NCI-H1417 (cell line): Measurements from ENCODE around the gene INSYN1.
A peak's percentile ranks its signal among the peaks of the same experiment; 100 is the strongest.

Experiments
- DNase-seq, 3 experiments: peaks; one replicate each; lab custom pipeline; 2025; lab: John Stamatoyannopoulos, UW

Gene INSYN1

DNA sequence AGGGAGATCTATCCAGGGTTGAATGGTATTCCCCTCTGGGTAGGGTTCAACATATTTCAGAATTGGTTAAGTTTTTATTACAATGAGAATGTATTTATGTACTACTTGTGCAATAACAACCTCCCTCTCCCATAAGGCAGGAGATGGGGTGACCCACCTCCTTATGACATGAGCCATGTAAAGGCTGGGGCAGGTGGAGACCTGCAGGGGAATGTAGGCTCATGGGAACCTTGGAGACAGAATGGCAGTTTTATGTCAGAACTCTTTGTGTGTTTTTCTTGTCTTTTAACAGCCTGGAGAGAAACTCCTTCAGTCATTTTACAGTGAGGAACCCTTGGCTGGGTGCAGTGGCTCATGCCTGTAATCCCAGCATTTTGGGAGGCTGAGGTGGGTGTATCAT, 24.6 kb upstream of the INSYN1 start:
- no peak for DNase-seq

DNA sequence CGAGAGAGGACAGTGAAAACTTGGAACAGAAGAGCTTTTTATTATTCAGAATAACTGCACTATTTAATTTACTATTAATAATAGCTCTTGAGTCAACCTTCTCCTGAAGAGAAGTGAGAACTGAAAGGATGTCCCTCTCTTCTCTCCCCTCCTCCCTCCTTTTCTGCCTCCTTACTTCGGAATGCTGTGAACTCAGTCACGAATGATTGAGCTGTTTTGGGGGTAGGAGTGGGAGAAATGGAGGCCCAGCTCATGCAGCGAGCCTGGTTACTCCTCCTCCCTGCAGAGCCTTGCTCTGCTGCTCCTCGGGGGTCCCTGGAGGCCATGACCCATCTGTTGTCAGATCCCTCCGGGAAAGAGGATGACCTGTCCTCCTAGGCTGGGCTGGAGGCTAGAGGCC, 20.3 kb upstream of the INSYN1 start:
- DNase-seq, result no peak

DNA sequence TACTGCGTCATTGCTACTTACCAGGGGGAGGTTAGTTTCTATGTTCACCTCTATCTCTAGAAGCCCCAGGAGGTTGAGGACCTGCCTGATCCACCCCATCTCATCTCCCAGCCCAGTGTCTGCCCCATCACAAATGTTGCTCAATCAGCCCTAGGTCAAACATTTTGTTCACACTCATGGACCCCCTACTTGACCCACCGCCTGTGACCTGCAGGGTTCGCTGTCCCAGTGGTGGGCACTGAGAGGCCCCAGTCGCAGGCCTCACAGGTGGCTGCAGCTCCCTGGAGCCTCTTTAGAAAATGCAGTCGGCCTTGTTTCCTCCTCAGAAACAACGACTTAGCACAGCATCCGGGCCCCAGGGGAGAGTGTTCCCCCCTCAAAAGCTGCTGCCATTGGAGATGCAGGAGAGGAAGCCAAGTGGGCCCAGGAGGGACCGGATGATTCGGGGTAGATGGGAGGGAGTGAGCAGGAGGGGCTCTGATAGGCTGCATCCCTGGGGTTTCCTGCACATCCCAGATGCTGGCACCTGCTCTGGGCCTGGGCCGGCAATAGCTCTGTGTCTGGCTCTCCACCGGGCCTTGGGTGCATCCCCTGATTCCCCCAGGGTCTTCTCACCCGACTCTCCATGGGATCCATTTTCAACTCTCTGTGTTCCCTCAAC, 18.4 kb upstream of the INSYN1 start:
- no peak for DNase-seq

DNA sequence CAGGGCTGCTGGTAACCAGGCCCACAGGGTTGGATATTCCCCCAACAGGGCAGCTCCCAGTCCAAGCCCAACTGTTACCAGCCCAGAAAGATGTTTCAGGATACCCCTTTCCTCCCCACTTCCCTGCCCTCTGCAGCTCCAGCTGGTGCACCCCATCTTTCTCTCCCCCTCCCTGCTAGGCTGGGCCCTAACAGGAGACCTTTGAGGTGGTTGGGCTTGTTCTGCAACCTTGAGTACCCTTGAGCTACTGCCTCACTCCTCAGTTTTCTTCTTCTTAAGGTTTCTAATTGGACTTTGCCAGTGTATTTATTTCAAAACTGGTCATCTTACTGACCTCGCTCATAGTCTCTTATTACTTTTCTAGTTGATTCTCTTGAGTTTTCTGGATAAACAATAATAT, 16.9 kb upstream of the INSYN1 start:
- no peak for DNase-seq

DNA sequence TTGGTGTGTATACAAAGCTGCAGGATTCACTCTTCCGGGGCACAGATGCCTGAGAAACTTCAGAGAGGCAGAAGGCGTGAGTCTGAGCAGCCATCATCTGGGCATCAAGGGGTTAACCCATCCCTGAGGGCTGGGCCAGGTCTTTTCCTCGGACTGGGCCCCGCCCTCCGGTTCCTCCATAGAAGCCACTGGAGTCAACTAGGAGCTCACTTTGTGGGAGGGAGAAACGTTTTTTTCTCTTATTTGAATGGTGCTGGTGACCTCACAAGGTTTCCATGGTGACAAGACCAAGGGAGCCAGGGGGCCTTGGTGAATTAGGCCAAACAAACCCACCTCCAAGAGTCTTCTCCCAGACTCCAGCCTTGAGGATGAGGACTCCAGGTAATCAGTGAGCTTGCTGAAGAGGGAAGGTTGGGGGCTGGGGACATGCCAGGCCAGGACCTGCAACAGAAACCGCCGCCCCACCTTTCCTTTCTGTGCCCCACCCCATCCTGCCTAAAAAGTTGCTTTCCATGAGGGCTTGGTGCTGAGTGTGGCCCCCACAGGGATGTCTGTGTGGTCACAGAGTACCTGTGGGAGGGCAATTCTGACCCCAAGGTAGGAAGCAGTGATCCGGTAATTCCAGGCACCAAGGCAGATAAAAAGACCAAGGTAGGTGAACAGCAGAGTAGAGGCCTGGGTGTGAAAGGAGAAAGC, 14.8 kb upstream of the INSYN1 start:
- DNase-seq, result no peak

DNA sequence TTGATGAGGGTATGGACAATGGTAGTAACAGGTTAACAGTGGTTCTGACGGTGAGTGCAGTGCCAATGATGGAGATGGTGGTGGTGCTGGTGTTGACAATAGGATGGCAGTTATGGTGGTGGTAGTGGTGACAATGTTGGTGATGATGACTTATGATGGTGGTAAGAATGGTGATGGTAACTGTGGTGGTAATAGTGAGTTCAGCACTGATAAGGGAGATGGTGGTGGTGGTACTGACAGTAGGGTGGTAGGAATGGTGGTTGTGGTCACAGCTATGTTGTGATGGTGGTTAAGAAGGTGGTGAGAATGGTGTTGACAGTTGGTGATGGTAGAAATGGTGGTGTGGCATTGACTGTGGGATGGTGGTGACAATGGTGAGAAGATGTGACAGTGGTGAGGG, 13.4 kb upstream of the INSYN1 start:
- DNase-seq, result no peak

DNA sequence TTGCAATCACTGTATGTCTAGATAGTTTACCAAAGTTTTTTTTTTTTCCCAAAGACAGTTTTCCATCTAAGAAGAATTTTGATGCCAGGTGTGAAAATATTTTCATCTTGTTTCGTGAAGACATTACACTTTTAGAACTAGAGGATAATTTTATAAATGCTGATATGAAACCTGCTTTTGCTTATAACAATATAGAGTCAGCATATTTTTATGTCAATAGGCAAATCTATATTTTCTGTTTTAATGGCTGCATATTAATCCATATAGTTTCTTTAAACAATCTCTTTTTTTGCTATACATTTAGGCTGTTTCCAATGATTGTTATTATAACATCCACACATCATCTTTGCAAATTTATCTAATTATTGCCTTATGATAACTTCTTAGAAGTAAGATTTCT, 12.6 kb upstream of the INSYN1 start:
- DNase-seq, result no peak

DNA sequence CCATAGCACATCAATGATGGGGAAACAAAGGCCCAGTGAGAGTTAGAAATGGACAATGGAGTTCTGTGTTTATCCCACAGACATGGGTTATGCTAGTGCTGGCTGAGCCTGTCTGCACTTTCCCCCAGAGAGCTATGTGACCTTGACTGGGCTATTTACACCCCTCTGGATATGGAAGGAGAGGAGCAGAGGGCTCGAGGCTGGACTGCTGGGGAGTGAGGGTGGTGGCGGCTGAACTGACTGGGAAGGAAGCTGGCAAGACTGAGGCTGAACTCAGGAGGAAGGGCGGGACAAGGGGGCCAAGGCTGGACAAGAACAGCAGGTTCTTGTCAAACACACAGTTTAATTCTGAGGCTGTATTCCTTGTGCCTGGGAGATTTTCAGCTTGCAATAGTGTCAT, 10.8 kb upstream of the INSYN1 start:
- no peak for DNase-seq

DNA sequence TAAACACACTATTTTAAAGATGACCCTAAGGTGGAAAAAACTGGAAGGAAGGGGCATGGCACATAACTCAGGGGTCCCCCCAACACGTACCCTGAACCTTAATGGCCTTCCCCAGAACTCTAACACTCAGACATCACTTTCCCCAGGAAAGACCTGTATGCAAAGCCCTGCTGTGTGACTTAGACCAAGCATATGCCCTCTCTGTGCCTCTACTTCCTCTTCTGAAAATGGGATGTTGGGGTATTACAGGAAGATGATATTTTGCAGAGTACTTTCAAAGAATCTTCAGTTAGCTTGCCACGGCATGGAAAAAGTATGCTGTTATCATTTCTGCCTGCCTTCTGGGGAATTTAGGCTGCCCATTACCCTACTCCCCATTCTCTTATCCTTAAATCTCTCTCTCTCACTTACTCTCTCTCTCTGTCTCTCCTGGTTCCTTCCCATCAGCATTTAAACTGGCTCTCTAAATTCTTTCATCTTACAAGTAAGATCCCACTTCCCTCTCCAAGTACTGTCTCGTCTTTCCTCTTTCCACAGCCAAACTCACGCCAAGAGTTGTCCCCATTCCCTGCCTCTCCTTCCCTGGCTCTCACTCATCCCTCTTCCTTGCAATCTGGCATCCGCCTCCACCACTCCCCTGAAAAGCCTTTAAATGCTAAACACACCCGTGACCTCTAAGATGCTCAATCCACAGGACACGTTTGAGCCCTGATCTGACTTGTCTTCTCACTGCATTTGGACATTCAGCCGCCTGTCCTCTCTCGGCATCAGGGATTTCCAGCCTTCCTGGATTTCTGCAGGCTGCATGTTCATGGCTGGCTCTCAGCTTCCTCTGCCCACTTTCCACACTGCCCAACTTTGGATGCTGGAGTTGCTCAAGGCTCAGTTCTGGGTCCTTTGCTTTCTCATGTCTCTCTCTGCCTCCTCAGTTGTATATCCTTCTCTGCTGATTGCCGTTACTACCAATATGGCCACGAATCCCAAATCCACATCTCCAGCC, 7.5 kb upstream of the INSYN1 start:
- no peak for DNase-seq

DNA sequence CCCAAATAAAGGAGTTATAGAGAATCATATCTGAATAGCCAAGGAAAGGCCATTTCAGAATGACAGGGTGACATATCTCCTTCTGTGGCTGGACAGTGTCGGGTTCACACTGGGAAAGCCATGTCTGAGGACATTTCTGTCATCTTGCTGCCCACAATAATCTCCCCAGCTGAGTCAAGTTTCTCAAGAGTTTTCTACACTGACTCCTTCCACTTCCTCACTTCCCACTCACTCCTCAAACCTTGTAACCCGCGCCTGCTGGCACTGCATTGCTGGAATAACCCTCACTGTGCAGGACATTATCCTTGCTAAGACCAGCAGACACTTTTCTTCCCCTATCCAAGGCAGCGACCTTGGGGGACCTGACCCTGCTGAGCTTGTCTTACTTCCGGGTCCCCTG, 5.3 kb upstream of the INSYN1 start:
- DNase-seq, result no peak

DNA sequence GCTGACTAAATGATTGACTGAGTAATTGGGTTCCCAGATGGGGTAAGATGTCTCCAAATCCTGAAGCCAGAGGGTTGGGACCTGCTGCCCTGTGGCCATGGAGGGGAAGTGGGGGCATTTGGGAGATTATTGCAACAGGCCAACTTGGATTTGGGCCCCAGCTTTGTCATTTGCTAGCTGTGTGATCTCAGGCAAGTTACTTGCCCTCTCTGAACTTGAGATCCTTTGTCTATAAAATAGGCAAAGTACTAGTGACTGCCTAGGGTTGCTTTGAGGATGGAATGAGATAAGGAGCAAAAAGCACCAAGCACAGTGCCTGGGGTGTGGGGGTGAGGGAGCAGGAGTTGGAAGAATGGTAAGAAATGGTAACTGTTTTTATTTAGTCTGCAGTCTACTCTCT, 4.4 kb upstream of the INSYN1 start:
- DNase-seq, result no peak

DNA sequence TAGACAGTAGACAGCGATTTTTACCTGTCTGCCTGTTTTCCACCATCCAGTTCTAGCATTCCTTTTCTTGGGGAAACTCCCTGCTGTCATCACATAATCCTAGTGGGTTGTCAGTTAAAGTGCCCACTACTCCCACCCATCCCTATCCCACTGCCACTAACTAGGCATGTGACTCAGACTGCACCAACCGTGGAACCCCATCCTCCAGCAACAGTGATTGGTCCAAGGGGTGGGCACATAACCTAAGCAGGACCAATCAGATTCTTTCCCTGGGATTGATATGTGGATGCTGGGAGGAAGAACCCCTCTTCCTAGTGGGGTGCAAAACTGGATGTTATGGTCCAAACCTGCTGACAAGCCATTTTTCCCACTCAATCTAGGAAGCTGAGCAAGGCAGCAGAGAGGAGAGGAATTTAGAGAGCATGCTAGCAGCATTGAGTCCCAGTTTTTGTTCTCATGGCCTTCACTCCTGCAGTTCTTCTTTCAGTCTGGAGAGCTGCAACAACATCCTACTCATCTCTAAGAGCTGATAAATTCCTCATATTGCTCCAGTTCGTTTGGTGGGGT, 3.9 kb upstream of the INSYN1 start:
- DNase-seq, result no peak

DNA sequence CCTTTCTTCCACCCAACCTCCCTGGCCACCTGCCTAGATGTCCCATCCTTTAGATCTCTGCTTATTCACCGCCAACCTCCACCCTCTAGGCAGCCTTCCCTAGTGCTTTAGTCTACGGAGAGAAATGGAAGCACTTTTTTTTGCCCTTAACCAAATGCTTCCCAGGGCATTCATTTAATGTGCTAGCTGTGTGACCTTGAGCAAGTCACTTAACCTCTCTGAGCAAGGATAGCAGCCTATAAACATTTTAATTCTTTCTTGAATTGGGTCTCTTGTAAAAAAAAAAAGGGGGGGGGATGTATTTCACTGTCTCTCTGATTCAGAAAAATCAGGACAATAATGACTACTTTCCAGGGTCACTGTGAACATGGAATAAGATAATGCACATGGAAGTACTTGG, 3.2 kb upstream of the INSYN1 start:
- no peak for DNase-seq

DNA sequence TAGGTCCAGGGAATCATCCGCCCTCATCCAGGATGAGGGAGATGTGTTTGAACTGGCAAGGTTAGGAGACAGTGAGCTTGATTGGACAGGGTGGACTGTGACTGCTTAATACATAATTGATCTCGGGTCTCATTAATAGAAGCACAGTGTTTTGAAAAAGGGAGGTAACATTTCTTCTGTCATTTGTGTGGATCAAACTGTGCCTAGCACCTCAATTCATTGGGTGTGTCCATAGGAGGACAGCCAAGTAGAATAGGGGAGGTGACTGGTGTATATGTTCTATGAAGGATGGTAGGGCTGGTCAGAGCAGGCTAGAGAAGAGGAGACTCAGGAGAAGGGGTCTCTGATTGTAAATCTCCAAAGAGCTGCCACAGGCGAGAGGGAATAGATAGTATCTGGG, 2.8 kb upstream of the INSYN1 start:
- DNase-seq, result no peak

DNA sequence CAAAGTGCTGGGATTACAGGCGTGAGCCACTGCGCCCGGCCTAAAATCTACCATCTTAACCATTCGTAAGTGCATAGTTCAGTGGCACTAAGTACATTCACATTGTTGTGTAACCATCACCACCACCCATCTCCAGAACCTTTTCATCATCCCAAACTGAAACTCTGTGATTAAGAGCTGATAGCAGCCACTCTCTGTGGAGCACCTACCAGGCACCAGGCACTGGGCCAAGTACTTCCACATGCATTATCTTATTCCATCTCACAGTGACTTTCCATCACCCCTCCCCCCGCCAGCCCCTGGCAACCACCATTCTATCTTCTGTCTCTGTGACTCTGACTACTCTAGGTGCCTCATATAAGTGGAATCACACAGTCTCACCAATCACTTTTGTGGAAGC, 2.3 kb upstream of the INSYN1 start:
- peak in 1 of 3 experiments; percentile 53 for DNase-seq

DNA sequence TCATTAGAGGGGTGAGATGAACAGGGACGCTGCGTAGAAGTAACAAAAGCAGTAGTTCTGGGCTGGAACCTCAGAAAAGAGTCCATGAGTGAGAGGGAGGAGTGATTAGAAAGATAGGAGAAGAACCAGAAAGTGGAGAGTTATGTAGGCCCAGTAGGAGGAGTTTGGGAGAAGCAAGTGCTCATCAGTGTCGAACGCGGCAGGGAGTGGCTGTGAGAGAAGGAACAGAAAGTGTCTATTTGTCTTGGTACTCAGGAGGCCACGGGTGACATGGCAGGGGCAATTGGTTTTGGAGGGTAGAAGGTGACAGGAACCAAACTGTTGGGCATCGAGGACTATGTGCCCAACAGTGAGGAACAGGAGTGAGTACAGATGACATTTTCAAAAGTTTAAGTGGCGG, 1.3 kb upstream of the INSYN1 start:
- DNase-seq, result no peak

DNA sequence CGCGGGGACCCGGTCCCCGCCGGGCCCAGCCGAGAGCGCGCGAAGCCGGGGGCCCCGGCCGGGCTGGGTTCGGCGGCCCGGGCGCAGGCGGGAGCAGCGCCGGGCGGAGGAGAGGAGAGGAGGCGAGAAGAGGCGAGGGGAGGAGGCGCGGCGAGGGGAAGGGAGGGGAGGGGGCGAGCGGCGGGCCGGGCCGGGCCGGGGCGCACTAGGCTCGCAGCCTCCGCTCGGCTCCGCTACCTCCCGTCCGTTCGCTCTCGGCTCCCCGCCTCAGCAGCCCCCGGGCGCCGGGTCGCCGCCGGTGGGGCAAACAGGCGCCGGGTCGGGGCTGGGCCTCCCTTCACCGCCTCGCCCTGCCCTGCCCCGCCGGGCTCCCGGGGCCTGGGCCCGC, 351 bp downstream of the INSYN1 start:
- DNase-seq, result peak in 2 of 3 experiments; percentile 34 to 48

DNA sequence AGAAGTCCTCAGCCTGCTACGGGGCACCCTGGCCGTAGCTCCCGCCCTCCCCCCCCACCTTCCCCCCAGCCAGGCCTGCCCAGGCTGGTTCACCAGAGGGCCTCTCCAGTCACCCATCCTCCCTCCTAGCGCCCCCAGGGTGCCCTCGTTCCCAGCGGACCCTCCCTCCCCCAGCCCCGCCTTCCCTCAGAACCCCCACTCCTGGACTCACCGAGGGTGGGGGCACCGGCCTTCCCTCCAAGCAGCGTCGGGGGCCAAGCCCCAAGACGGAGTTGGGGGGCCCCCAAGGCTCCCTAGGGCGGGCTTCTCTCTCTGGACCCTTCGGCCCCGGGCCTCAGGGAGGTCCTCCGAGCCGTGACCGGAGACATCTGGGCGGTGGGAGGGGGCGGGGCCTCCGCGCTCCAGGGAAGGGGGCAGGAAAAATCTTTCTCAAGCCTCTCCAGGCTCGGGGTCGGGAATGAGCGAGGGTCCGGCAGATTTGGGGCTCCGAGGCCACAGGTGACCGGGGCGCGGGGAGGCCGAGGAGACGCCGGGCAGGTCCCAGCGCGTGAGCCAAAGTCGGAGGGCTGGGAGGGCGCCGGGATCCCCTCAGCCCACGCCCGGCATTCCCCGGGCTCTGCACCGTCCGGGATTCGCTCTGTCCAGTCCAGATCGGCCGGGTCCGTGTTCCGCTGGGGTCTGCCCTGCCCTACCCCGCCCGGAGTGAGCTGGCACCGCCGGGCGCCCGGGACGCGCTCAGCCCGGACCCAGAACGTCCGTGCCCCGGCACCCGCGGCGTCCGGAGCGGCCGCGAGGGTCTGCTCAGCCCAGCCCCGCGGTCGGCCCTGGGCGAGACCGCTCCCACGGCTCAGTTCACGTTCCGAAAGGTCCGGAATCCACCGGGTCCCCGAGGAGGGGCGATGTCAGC, 999 bp downstream of the INSYN1 start:
- peak in 2 of 3 experiments; percentile 49 to 51 for DNase-seq

DNA sequence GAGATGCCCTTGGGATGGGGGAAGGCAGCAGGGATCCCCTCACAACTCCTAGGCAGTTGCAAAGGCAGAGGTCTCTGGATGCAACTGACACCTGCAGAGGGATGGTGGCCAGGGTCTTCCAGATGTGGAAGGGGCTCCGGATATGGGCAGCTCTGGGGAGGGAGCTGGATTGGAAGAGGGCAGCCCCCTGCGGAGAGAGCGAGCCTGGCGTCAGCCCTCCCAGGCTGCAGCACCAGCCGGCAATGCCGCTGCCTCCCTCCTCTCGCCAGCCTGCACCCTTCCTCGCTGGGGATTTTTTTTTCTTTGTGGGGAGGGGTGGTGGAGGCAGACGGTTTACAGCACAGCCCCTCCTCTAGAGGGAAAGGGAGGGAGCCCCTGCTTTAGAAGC, 1.6 kb downstream of the INSYN1 start:
- DNase-seq, result peak in 2 of 3 experiments; percentile 29 to 43

DNA sequence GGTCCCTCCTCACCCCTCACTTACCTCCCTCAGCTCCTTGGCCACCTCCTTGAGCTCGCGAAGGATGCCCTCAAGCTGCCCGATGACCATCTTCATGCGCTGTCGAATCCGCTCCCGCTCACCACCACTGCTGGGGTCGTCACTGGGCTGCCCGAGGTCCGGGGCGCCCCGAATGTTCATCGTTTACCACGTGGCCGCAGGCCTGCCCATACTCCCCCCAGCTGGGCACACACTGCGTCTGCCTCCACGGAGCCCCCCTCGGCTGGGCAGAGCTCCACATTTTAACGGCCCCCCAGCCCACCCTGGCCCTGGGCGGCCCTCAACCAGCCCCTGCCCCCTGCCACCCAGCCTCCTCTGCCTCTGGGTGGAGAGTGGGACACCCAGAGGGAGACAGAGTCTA, 2.2 kb downstream of the INSYN1 start:
- no peak for DNase-seq

DNA sequence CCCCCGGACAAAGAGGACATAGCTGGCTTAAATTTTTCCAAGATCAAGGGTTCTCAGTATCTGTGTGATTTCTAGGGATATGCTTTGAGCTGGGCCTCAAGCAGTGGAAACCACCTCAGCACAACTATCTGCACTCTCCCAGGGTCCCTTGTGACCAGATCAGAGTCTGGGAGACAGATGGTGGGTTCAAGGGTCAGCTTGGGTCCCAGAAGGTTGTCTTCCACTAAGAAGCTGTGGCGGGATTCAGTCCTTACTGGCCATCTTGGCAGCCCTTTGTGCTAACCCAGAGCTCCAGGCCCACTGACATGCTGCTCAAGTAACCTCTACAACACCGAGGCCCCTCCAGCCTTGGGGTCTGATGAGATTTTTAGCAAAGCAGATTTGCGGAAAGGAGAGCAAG, 2.7 kb downstream of the INSYN1 start:
- no peak for DNase-seq
